Type B pancreatic cell (in vitro differentiated cells): ENCODE measurements around the gene CDH12. TPM values are rescaled to one million over a fixed set of nuclear protein-coding genes. Genes with fewer than 3 reads are reported as not detected.

Source experiments
- DNase-seq: peaks from one replicate; pipeline ENCODE4 v3.0.0; 2021; ENCODE audit warnings: mixed read lengths; ENCODE audit not compliant: unreplicated experiment; ENCODE audit errors: extremely low spot score
- H3K27ac Mint-ChIP-seq: 2 replicates; pipeline ENCODE4 v1.8.0; 2021; ENCODE audit warnings: mild to moderate bottlenecking, mixed read lengths
- H3K27me3 Mint-ChIP-seq: 2 replicates; pipeline ENCODE4 v1.8.0; 2021; ENCODE audit warnings: mixed read lengths
- H3K36me3 Mint-ChIP-seq: 2 replicates; pipeline ENCODE4 v1.8.0; 2021; ENCODE audit warnings: mixed read lengths
- H3K4me1 Mint-ChIP-seq: one replicate; pipeline ENCODE4 v1.8.0; 2021; ENCODE audit warnings: mixed read lengths; ENCODE audit not compliant: unreplicated experiment
- H3K4me3 Mint-ChIP-seq: 2 replicates; pipeline ENCODE4 v1.8.0; 2021; ENCODE audit warnings: mild to moderate bottlenecking, mixed read lengths
- H3K9me3 Mint-ChIP-seq: 2 replicates; pipeline ENCODE4 v1.8.0; 2021; ENCODE audit warnings: mixed read lengths
- CTCF ChIP-seq: fragments of 200-600 bp; sonication (generic); conservative IDR thresholded peaks from 2 replicates; pipeline ENCODE4 v1.5.0; 2021; ENCODE audit warnings: antibody characterized with exemption, mild to moderate bottlenecking
- total RNA-seq: library from RNA; stranded (reverse); gene quantifications from 2 replicates; pipeline ENCODE4 v1.2.1, GENCODE V29; 2021; ENCODE audit warnings: low replicate concordance

The CDH12 gene
- total RNA-seq, 1 donor from 2014 or later = 10.2 TPM

- Mint-ChIP-seq H3K27me3 (no peaks in the 10 kb centered on the region), H3K4me3 (no peak overlapping the region), H3K27ac (no peak overlapping the region), H3K36me3 (no peaks in the 10 kb centered on the region), H3K4me1 (no peaks in the 10 kb centered on the region), H3K9me3 (no peaks in the 10 kb centered on the region)
- TF ChIP-seq CTCF = no peak
- no peak for DNase-seq
Observed at GRCh38 chr5:21783074-21783679, 1070.0 kb downstream of the CDH12 start.

- no peaks in the 10 kb centered on the region for H3K4me1 Mint-ChIP-seq
- no peak for TF ChIP-seq CTCF
- no peaks in the 10 kb centered on the region for H3K36me3 Mint-ChIP-seq
- H3K4me3 Mint-ChIP-seq = no peak overlapping the region
- H3K27me3 Mint-ChIP-seq = no peaks in the 10 kb centered on the region
- H3K27ac Mint-ChIP-seq = no peak overlapping the region
- H3K9me3 Mint-ChIP-seq = no peaks in the 10 kb centered on the region
- no peak for DNase-seq
Observed at GRCh38 chr5:21776466-21776865, 1076.7 kb downstream of the CDH12 start.

GRCh38 chr5:21774801-21775200, 1078.3 kb downstream of the CDH12 start:
- Mint-ChIP-seq H3K27ac (no peak overlapping the region), H3K27me3 (no peaks in the 10 kb centered on the region), H3K9me3 (no peaks in the 10 kb centered on the region), H3K36me3 (no peaks in the 10 kb centered on the region), H3K4me3 (no peak overlapping the region), H3K4me1 (no peaks in the 10 kb centered on the region)
- DNase-seq = no peak
- no peak for TF ChIP-seq CTCF

- no peak for DNase-seq
- no peaks in the 10 kb centered on the region for H3K9me3 Mint-ChIP-seq
- H3K4me3 Mint-ChIP-seq = no peak overlapping the region
- H3K27ac Mint-ChIP-seq = no peak overlapping the region
- no peaks in the 10 kb centered on the region for H3K4me1 Mint-ChIP-seq
- TF ChIP-seq CTCF = no peak
- H3K36me3 Mint-ChIP-seq = no peaks in the 10 kb centered on the region
- H3K27me3 Mint-ChIP-seq = no peaks in the 10 kb centered on the region
Observed at GRCh38 chr5:21774281-21774680, 1078.9 kb downstream of the CDH12 start.

- Mint-ChIP-seq H3K36me3 (no peaks in the 10 kb centered on the region), H3K9me3 (no peaks in the 10 kb centered on the region), H3K4me1 (no peaks in the 10 kb centered on the region), H3K27me3 (no peaks in the 10 kb centered on the region), H3K4me3 (no peak overlapping the region), H3K27ac (no peak overlapping the region)
- DNase-seq = no peak
- no peak for TF ChIP-seq CTCF
Observed at GRCh38 chr5:21773456-21773855, 1079.7 kb downstream of the CDH12 start.

- Mint-ChIP-seq H3K27me3 (no peaks in the 10 kb centered on the region), H3K27ac (no peak overlapping the region), H3K9me3 (no peaks in the 10 kb centered on the region), H3K4me3 (no peak overlapping the region), H3K4me1 (no peaks in the 10 kb centered on the region), H3K36me3 (no peaks in the 10 kb centered on the region)
- TF ChIP-seq CTCF = no peak
- DNase-seq = no peak
Observed at GRCh38 chr5:21765406-21765805, 1087.7 kb downstream of the CDH12 start.
